OCI-LY7 (cell line): ENCODE data around the gene METTL1. TPM values are rescaled to one million over a fixed set of nuclear protein-coding genes. Genes with fewer than 3 reads are reported as not detected.

ENCODE experiments used
- BruUV-seq: library from RNA; stranded (reverse); fragments of 400-500 nt; replicated peaks from 2 replicates; lab custom pipeline; 2021; lab: Mats Ljungman, UMichigan
- CTCF ChIA-PET: fragments of 300-600 bp; sonication (Branson Sonifier 250); formaldehyde crosslinking; loops from one replicate; lab custom pipeline; 2022; ENCODE audit warnings: antibody characterized with exemption; ENCODE audit not compliant: unreplicated experiment; lab: Charles Lee
- POLR2A ChIA-PET: fragments of 300-600 bp; sonication (Branson Sonifier 250); formaldehyde crosslinking; loops from one replicate; lab custom pipeline; 2022; ENCODE audit warnings: antibody characterized with exemption; lab: Charles Lee
- DNase-seq: peaks from one replicate; pipeline ENCODE4 v3.0.0-alpha.2; 2015; ENCODE audit warnings: low spot score
- H2AFZ ChIP-seq: fragments of 200-600 bp; sonication (generic), shearing (Covaris generic); 2 replicates; pipeline ENCODE4 v1.6.1; 2014; ENCODE audit warnings: mild to moderate bottlenecking, antibody characterized with exemption, low read length, moderate library complexity
- H3K27ac ChIP-seq: fragments of 200-600 bp; sonication (generic); 2 replicates; pipeline ENCODE4 v1.5.1; 2014; ENCODE audit warnings: mixed run types, low read depth, mild to moderate bottlenecking, moderate library complexity, low read length, inconsistent platforms; ENCODE audit not compliant: poor library complexity, severe bottlenecking
- H3K36me3 ChIP-seq: fragments of 200-600 bp; sonication (generic); 2 replicates; pipeline ENCODE4 v1.6.1; 2014; ENCODE audit warnings: mild to moderate bottlenecking, antibody characterized with exemption, low read length, moderate library complexity, mixed read lengths; ENCODE audit not compliant: insufficient read depth
- H3K4me1 ChIP-seq: fragments of 200-600 bp; sonication (generic); 2 replicates; pipeline ENCODE4 v1.5.1; 2014; ENCODE audit warnings: mild to moderate bottlenecking, low read length; ENCODE audit not compliant: insufficient read depth, poor library complexity, severe bottlenecking
- H3K4me2 ChIP-seq: fragments of 200-600 bp; sonication (generic); 2 replicates; pipeline ENCODE4 v1.6.1; 2014; ENCODE audit warnings: mild to moderate bottlenecking, low read length
- H3K4me3 ChIP-seq: fragments of 200-600 bp; sonication (generic); 2 replicates; pipeline ENCODE4 v1.5.1; 2014; ENCODE audit warnings: mild to moderate bottlenecking, low read depth, low read length; ENCODE audit not compliant: poor library complexity, severe bottlenecking
- H3K79me2 ChIP-seq: fragments of 200-600 bp; sonication (generic); 2 replicates; pipeline ENCODE4 v1.6.1; 2016; ENCODE audit warnings: low read depth, mild to moderate bottlenecking, low read length, moderate library complexity, mixed read lengths; ENCODE audit not compliant: insufficient read depth
- H3K9me2 ChIP-seq: fragments of 200-600 bp; sonication (generic); 2 replicates; pipeline ENCODE4 v1.6.1; 2016; ENCODE audit warnings: mild to moderate bottlenecking, low read length, mixed read lengths; ENCODE audit not compliant: insufficient read depth
- H3K9me3 ChIP-seq: fragments of 200-600 bp; sonication (generic); 2 replicates; pipeline ENCODE4 v1.6.1; 2014; ENCODE audit warnings: mild to moderate bottlenecking, mixed run types, low read length, mixed read lengths
- H4K20me1 ChIP-seq: fragments of 200-600 bp; sonication (generic); 2 replicates; pipeline ENCODE4 v1.6.1; 2014; ENCODE audit warnings: mild to moderate bottlenecking, antibody characterized with exemption, low read length, moderate library complexity, mixed read lengths; ENCODE audit not compliant: insufficient read depth
- EZH2phosphoT487 ChIP-seq: fragments of 200-600 bp; sonication (generic); IDR thresholded peaks from 2 replicates; pipeline ENCODE4 v1.6.1; 2018; ENCODE audit warnings: low read depth, borderline replicate concordance, mild to moderate bottlenecking, mixed run types, antibody characterized with exemption, low read length, moderate library complexity, mixed read lengths
- intact Hi-C: fragments of 100-400 bp; cut with micrococcal nuclease; formaldehyde crosslinking; loops from one replicate; pipeline ENCODE4 v1.10.0; 2022; ENCODE audit not compliant: unreplicated experiment
- total RNA-seq, 2 experiments: library from RNA; depleted of rRNA in 1 of 2; stranded (reverse); fragments of >200 nt in 1 of 2; shearing (Covaris generic) in 1 of 2; gene quantifications; 2 replicates each; pipeline ENCODE4 v1.2.3, GENCODE V29; 2014 to 2022
- TF ChIP-seq, protein P1 (sequence below): fragments of 200-600 bp; sonication (generic); conservative IDR thresholded peaks from 2 replicates; pipeline ENCODE4 v1.5.1; 2014; ENCODE audit warnings: mild to moderate bottlenecking, antibody characterized with exemption, low read length, moderate library complexity, mixed read lengths

Gene METTL1
- total RNA-seq, 2 experiments from 2014 or later: 22.2 to 23.6 TPM

DNA sequence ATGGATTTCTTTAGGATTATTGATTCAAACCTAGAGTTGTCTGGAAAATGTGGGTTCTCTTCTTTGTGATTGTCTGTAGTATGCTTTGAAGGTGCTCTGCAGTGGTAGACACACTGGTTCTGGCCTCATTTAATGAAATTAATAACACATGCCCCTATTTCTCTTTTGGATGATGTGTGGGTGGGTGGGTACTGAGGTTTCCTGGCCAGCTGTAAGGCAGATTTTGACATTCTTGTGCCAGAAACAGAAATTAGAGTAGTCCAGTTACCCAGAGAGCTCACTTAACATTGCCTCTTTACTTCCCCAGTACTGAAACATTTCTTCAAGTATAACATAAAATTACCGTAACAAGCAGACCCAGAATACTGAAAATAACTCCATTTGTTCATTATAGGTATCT lies 25.1 kb upstream of the METTL1 start:
- no peaks in the 10 kb centered on the region for H3K79me2 ChIP-seq
- CTCF ChIA-PET: no interaction called here
- no peaks in the 10 kb centered on the region for H3K9me3 ChIP-seq
- no peak overlapping the region for H3K4me2 ChIP-seq
- no peak for DNase-seq
- H3K36me3 ChIP-seq: peaks cover 76% of the 10 kb centered on the region
- no peak overlapping the region for H3K27ac ChIP-seq
- H4K20me1 ChIP-seq: no peaks in the 10 kb centered on the region
- POLR2A ChIA-PET: no interaction called here
- TF ChIP-seq, protein P1, sequence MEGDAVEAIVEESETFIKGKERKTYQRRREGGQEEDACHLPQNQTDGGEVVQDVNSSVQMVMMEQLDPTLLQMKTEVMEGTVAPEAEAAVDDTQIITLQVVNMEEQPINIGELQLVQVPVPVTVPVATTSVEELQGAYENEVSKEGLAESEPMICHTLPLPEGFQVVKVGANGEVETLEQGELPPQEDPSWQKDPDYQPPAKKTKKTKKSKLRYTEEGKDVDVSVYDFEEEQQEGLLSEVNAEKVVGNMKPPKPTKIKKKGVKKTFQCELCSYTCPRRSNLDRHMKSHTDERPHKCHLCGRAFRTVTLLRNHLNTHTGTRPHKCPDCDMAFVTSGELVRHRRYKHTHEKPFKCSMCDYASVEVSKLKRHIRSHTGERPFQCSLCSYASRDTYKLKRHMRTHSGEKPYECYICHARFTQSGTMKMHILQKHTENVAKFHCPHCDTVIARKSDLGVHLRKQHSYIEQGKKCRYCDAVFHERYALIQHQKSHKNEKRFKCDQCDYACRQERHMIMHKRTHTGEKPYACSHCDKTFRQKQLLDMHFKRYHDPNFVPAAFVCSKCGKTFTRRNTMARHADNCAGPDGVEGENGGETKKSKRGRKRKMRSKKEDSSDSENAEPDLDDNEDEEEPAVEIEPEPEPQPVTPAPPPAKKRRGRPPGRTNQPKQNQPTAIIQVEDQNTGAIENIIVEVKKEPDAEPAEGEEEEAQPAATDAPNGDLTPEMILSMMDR: no peak
- TF ChIP-seq EZH2phosphoT487: no peak
- intact Hi-C loops: no loop called here
- no peak overlapping the region for H2AFZ ChIP-seq
- H3K4me1 ChIP-seq: no peaks in the 10 kb centered on the region
- no peak overlapping the region for H3K4me3 ChIP-seq
- no TSS peak for BruUV-seq
- no peaks in the 10 kb centered on the region for H3K9me2 ChIP-seq

DNA sequence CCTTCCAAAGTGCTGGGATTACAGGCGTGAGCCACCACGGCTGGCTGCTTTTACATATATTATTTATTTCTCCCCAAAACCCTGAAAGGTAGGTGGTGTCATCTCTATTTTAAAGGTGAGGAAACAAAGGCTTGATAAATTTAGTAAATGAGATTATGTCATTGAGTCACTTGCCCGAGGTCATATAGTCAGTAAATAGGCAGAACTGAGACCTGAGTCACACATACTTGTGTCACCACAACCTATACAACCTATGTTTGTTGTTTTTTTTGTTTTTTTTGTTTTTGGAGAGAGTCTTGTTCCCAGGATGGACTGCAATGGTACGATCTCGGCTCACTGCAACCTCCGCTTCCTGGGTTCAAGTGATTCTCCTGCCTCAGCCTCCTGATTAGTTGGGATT lies 23.4 kb upstream of the METTL1 start:
- no peaks in the 10 kb centered on the region for H3K4me1 ChIP-seq
- TF ChIP-seq, protein P1: no peak
- TF ChIP-seq EZH2phosphoT487: no peak
- H3K36me3 ChIP-seq: peaks cover 90% of the 10 kb centered on the region
- H3K27ac ChIP-seq: no peak overlapping the region
- no peak overlapping the region for H3K4me2 ChIP-seq
- CTCF ChIA-PET: no interaction called here
- no peaks in the 10 kb centered on the region for H3K9me2 ChIP-seq
- no peak for DNase-seq
- no TSS peak for BruUV-seq
- no peak overlapping the region for H3K4me3 ChIP-seq
- no peaks in the 10 kb centered on the region for H4K20me1 ChIP-seq
- H3K9me3 ChIP-seq: no peaks in the 10 kb centered on the region
- POLR2A ChIA-PET: no interaction called here
- intact Hi-C loops: no loop called here
- no peaks in the 10 kb centered on the region for H3K79me2 ChIP-seq
- H2AFZ ChIP-seq: no peak overlapping the region

GRCh38 chr12:57793920-57794319 lies 22.0 kb upstream of the METTL1 start:
- Histone ChIP-seq H3K4me2 (no peak overlapping the region), H3K79me2 (no peaks in the 10 kb centered on the region), H3K9me2 (no peaks in the 10 kb centered on the region), H4K20me1 (no peaks in the 10 kb centered on the region), H2AFZ (no peak overlapping the region), H3K4me1 (no peaks in the 10 kb centered on the region), H3K9me3 (no peaks in the 10 kb centered on the region), H3K27ac (no peak overlapping the region), H3K36me3 (peaks cover 90% of the 10 kb centered on the region), H3K4me3 (no peak overlapping the region)
- no peak for DNase-seq
- POLR2A ChIA-PET: interaction anchor here (0.5 to 2.1 kb wide), 3 partner anchors 14 to 37 kb away, joined by 3 to 4 read pairs (median 4); no protein-coding TSS in a partner anchor
- CTCF ChIA-PET: interaction anchor here (1.2 kb wide), 1 partner anchor 11 kb away, joined by 4 read pairs; no protein-coding TSS in a partner anchor
- intact Hi-C loops: no loop called here
- TF ChIP-seq, protein P1: no peak
- TF ChIP-seq EZH2phosphoT487: no peak
- no TSS peak for BruUV-seq
